Stimulated activated CD4-positive, alpha-beta T cell treated with anti-CD3 and anti-CD28 coated beads, Interleukin-4, amount 100 ng/mL, for 24 hours (primary cell): ENCODE measurements around the gene EIF2B1.
"Not testable (repeated sequence)": the region's sequence is repeated elsewhere in the genome, so short reads cannot be mapped to it uniquely, and the experiment has no call there.

ENCODE experiments used
- DNase-seq: peaks from one replicate; pipeline ENCODE4 v3.0.0-alpha.2; 2020

EIF2B1 gene

DNA sequence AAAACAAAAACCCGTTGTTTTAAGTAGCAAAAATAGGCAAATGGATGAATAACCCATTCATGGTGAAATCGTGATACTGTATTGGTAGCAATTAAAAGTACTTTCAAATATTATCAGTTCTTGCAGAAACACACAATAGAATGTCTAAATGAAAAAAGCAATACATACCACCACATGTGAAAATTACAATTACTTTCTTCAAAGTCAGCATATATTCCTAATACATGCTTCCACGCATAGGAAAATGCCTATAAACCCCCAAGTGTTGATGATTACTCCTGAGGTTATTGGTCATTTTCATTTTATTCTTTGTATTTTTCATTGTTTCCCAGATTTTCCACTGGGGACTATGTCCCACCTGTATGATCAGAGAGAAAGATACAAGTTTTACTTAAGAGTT lies 16.3 kb downstream of the EIF2B1 start:
- DNase-seq: no peak

DNA sequence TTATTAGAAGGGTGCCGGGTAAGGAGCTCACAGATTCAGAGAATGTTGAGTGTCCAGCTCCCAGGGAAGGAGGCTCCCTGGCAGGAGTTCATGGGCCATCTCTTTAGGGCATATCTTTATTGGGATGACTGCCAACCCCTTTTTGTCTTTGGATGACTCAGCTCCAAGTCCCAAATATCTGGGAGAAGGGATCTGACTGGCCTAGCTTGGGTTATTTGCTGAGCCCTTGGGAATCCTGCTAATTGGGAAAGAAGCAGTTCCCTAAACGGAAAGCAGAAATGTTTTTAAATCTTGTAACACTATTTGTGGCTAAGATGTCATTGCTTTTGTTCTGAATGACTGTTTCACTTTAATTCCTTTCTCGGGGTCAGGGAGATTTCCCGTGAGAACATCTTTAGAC lies 19.0 kb downstream of the EIF2B1 start:
- no peak for DNase-seq

DNA sequence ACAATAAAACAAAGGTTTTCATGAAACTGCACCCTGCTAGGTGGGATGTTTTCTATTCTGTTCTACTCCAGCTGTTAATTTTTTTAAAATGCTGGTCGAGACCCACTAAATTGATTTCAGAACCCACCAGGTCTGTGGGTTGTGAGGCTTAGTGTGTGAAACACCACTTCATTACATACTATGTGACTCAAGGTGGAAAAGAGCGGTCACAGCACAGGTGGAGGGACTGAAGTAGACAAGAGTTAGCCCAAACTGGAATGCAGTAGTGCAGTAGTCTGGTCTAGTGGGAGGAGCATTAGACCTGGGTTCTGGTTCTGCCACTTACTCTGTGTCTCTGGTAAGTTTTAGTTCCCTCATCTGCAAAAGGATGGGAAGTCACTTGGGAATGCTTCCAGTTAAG lies 19.4 kb downstream of the EIF2B1 start:
- peak; percentile 15 for DNase-seq

DNA sequence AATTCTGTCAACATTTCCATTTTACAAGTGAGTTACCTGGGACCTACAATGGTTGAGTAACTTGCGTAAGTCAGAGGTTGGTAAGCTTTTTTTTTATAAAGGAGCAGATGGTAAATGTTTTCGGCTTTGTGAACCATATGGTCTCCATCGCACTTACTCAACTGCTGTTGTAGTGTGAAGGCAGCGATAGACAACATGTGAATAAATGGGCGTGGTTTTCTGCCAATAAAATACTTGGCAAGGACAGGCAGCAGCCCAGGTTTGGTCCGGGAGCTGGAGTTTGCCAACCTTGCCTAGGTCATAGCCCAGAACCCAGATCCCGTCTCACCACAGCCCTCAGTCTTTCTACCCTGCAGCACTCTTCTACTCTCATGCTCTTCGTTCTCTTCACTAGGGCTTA lies 25.3 kb downstream of the EIF2B1 start:
- no peak for DNase-seq

GRCh38 chr12:123607756-123608155 lies 25.7 kb downstream of the EIF2B1 start:
- no peak for DNase-seq

DNA sequence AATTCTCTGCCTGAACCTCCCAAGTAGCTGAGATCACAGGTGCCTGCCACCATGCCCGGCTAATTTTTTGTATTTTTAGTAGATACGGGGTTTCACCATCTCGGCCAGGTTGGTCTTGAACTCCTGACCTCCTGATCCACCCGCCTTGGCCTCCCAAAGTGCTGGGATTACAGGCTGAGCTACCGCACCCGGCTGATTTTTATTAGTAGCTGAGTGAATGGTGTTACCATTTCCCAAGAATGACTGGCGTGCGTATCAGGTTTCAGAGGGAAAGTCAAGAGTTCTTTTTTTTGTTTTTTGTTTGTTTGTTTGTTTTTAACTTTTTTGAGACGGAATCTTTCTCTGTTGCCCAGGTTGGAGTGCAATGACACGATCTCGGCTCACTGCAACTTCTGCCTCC lies 30.0 kb downstream of the EIF2B1 start:
- not testable (repeated sequence) for DNase-seq

- peak; percentile 29 for DNase-seq
Observed at GRCh38 chr12:123602651-123603195, 30.8 kb downstream of the EIF2B1 start.

GRCh38 chr12:123601602-123602489 lies 31.6 kb downstream of the EIF2B1 start, which contains the start of gene DDX55:
DDX55 (plus strand) TSS chr12:123602099; CDS start chr12:123602149, 50 bp downstream.
- peak; percentile 87 for DNase-seq

DNA sequence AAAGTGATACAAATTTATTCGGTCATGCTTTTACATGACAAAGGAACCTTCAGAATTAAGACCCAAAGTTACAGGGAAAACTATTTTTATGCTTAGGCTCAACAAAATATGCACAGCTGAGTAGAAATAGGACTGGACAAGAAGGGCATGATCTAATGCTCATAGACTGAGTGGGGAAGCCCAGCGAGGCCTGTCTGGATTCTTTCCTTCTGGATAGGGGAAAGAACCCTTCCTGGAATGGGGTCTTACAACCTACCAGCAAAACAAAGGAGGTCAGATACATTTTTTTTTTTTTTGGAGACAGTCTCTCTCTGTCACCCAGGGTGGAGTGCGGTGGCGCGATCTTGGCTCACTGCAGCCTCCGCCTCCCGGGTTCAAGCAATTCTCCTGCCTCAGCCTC lies 33.8 kb downstream of the EIF2B1 start:
- no peak for DNase-seq

DNA sequence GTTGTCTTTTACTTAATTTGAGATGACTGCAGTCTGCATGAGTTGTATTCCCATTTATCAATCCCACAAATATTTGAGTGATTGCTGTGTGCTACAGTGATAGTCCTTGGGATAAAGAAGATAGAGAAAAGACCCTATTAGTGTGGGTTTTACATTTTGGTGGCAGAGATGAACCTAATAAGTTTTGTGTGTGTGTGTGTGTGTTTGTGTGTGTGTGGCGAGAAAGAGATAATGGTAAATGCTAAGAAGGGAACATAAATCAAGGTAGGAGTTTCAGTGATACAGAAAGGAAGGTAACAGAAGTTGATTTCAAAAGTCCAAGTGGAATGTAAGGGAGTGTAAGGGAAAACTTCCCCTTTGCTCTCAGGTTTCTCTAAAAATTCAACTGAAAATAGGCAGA lies 34.2 kb downstream of the EIF2B1 start:
- no peak for DNase-seq

GRCh38 chr12:123598522-123598921 lies 35.0 kb downstream of the EIF2B1 start:
- no peak for DNase-seq

- DNase-seq: no peak
Observed at GRCh38 chr12:123597100-123597499, 36.4 kb downstream of the EIF2B1 start.

GRCh38 chr12:123595729-123596128 lies 37.8 kb downstream of the EIF2B1 start:
- DNase-seq: no peak

DNA sequence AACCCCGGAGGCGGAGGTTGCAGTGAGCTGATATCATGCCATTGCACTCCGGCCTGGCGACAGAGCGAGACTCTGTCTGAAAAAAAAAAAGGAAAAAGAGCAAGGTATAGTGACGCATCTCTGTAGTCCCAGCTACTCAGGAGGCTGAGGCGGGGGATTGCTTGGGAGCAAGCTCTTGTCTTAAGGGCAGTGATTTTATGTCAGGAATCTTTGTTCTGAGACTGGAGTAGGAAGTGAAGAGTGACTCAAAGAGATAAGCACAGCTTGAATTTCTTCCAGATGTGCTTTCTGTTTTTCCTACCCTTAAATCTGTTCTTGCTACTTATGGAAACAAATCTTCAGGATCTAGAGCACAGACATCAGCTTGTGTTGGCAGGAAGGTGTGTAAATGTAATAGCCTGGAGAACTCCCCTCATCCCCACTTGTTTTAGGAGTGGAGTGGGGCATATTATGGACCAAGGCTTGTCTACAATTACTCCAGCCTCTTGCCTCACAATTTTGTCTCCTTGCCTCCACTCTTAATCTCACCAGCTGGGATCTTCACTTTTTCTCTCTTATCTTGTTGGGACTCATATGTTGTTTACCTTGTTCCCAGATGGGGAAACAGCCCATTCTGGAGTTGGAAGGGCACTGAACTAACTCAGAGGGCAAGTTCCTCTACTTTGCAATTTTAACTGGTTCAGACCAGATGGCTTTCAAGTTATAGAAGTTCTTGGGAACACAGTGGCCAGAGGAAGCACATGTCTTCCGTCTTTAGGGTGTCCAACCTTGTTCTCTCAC lies 41.6 kb downstream of the EIF2B1 start:
- no peak for DNase-seq

DNA sequence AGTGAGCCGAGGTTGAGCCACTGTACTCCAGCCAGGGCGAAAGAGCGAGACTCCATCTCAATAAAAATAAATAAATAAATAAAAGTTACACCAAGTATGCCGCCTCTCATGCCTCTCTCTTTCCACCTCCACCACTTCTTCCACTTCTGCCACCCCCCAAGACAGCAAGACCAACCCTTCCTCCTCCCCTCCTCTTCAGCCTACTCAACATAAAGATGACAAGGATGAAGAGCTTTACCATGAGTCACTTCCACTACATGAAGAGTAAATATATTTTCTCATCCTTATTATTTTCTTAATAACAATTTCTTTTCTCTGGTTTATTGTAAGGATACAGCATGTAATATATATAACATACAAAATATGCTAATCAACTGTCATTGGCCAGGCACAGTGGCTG lies 52.7 kb downstream of the EIF2B1 start:
- DNase-seq: no peak

- not testable (repeated sequence) for DNase-seq
Observed at GRCh38 chr12:123578829-123579228, 54.7 kb downstream of the EIF2B1 start.

GRCh38 chr12:123578243-123578642 lies 55.2 kb downstream of the EIF2B1 start:
- DNase-seq: no peak

DNA sequence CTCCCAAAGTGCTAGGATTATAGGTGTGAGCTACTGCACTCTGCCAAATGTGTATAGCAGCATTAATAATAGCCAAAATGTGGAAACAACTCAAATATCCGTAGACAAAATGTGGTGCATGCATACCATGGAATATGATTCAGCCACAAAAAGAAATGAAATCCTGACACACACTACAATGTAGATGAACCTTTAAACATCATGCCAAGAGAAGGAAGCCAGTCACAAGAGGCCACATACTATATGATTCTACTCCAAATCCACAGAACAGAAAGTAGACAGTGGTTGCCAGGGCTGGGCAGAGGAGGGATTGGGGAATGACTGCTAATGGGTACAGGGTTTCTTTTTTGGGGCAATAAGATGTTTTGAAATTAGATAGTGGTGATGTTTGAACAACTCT lies 56.9 kb downstream of the EIF2B1 start:
- DNase-seq: no peak

DNA sequence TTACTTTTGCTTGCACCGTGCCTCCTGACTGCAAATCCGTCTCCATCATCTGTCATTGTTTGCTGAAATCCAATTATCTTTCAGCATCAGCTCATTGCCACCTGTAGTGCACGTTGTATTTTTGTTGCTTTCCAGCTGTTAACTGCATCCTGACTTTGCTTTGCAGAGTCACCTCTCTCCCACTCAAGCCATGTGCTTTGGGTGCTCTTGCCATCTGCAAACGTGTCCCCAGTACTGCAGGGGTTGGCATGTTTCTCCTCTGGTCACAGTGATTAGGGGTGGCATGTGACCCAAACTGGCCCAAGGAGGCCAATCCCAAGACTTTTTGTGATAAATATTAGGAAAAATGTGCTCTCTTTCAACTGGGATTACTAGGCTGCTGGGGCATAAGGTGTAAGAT lies 59.6 kb downstream of the EIF2B1 start:
- DNase-seq: no peak

- DNase-seq: no peak
Observed at GRCh38 chr12:123572391-123572790, 61.1 kb downstream of the EIF2B1 start.

DNA sequence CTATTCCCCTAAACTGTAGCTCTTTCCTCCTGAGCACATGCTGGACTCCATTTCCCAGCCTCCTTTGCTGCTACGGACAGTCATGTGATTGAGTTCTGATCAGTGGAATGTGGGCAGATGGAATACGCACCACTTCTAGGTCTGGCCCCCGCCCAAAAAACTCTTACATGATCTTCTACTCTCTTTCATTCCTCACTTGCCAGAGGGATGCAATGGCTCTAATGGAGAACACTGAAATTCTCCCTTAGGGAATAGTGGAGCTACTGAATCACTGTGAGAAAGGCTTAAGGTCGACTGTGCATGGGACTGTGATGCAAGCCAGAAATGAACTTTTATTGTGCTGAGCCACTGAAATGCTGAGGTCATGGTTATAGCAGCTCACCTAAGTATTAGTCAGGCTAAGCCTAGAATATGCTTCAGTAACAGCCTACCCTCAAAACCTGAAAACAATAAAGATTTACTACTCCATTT lies 62.1 kb downstream of the EIF2B1 start:
- DNase-seq: no peak
